ENCODE results near the gene EPN1.

EPN1 gene

GRCh38 chr19:55658846-55659459 lies 16.1 kb upstream of the EPN1 start:
- no peak overlapping the region for H3K4ac ChIP-seq (ENCODE audit: low read depth in 1 of 2, low read length in 2 of 2)
- H3K9ac ChIP-seq (ENCODE audit: low read length) = peak overlapping the region; percentile 72
- H2BK5ac ChIP-seq (ENCODE audit: low read depth, low read length, poor library complexity, severe bottlenecking) = no peak overlapping the region
- no peak overlapping the region for H2BK12ac ChIP-seq (ENCODE audit: low read length in 2 of 2)
- 97% methylated on average over 37 of the region's 37 CpGs for WGBS
- no peak overlapping the region for H2AFZ ChIP-seq (ENCODE audit: low read depth, low read length)
- peak overlapping the region in 1 of 2 experiments; percentile 59 for H3K4me3 ChIP-seq (ENCODE audit: insufficient read depth in 1 of 2, low read depth in 1 of 2, low read length in 2 of 2)
- peaks cover 10% of the 10 kb centered on the region for H3K79me1 ChIP-seq (replicated peaks; ENCODE audit: low read length, poor library complexity, severe bottlenecking)
- H3K4me2 ChIP-seq (ENCODE audit: low read length, poor library complexity, severe bottlenecking) = peak overlapping the region; percentile 25
- H2AK5ac ChIP-seq (ENCODE audit: low read length, severe bottlenecking) = no peak overlapping the region
- DNase-seq = no peak
- H4K8ac ChIP-seq (ENCODE audit: low read length) = no peak overlapping the region
- H3K18ac ChIP-seq (ENCODE audit: low read depth in 1 of 2, low read length in 2 of 2) = no peak overlapping the region
- peaks cover 27% of the 10 kb centered on the region for H3K4me1 ChIP-seq (ENCODE audit: control insufficient read depth, insufficient read depth, low read depth, low read length)
- no peak overlapping the region for H3K14ac ChIP-seq (ENCODE audit: low read length in 2 of 2)
- peak overlapping the region in 1 of 2 experiments; percentile 9 for H3K23ac ChIP-seq (ENCODE audit: low read length in 2 of 2)
- H3K36me3 ChIP-seq (ENCODE audit: control insufficient read depth in 1 of 2, insufficient read depth in 2 of 2, low read depth in 1 of 2, low read length in 2 of 2) = peaks cover 44 to 61% of the 10 kb centered on the region in 2 experiments
- no peak overlapping the region for H2BK120ac ChIP-seq (ENCODE audit: low read depth, low read length)
- H2BK15ac ChIP-seq (ENCODE audit: low read depth, poor library complexity, severe bottlenecking) = no peak overlapping the region
- H4K91ac ChIP-seq (ENCODE audit: low read length) = no peak overlapping the region
- H3K27me3 ChIP-seq (ENCODE audit: control insufficient read depth in 1 of 2, insufficient read depth in 1 of 2, low read length in 2 of 2) = no peaks in the 10 kb centered on the region
- no peaks in the 10 kb centered on the region for H3K9me3 ChIP-seq (ENCODE audit: control insufficient read depth, low read length)
- H3K27ac ChIP-seq (ENCODE audit: low read length, poor library complexity, severe bottlenecking) = no peak overlapping the region

- Histone ChIP-seq H2BK120ac (ENCODE audit: low read depth, low read length) (no peak overlapping the region), H3K27me3 (ENCODE audit: control insufficient read depth in 1 of 2, insufficient read depth in 1 of 2, low read length in 2 of 2) (no peaks in the 10 kb centered on the region), H2AFZ (ENCODE audit: low read depth, low read length) (no peak overlapping the region), H3K4me1 (ENCODE audit: control insufficient read depth, insufficient read depth, low read depth, low read length) (peaks cover 27% of the 10 kb centered on the region), H3K4me3 (ENCODE audit: insufficient read depth in 1 of 2, low read depth in 1 of 2, low read length in 2 of 2) (no peak overlapping the region), H3K4ac (ENCODE audit: low read depth in 1 of 2, low read length in 2 of 2) (no peak overlapping the region), H2BK12ac (ENCODE audit: low read length in 2 of 2) (no peak overlapping the region), H2AK5ac (ENCODE audit: low read length, severe bottlenecking) (no peak overlapping the region), H3K79me1 (replicated peaks; ENCODE audit: low read length, poor library complexity, severe bottlenecking) (peaks cover 11% of the 10 kb centered on the region), H3K14ac (ENCODE audit: low read length in 2 of 2) (no peak overlapping the region), H4K91ac (ENCODE audit: low read length) (no peak overlapping the region), H4K8ac (ENCODE audit: low read length) (no peak overlapping the region), H3K27ac (ENCODE audit: low read length, poor library complexity, severe bottlenecking) (no peak overlapping the region), H3K9ac (ENCODE audit: low read length) (peak overlapping the region; percentile 72), H3K4me2 (ENCODE audit: low read length, poor library complexity, severe bottlenecking) (no peak overlapping the region), H3K18ac (ENCODE audit: low read depth in 1 of 2, low read length in 2 of 2) (no peak overlapping the region), H3K9me3 (ENCODE audit: control insufficient read depth, low read length) (no peaks in the 10 kb centered on the region), H2BK5ac (ENCODE audit: low read depth, low read length, poor library complexity, severe bottlenecking) (no peak overlapping the region), H2BK15ac (ENCODE audit: low read depth, poor library complexity, severe bottlenecking) (no peak overlapping the region), H3K23ac (ENCODE audit: low read length in 2 of 2) (no peak overlapping the region), H3K36me3 (ENCODE audit: control insufficient read depth in 1 of 2, insufficient read depth in 2 of 2, low read depth in 1 of 2, low read length in 2 of 2) (peaks cover 52 to 70% of the 10 kb centered on the region in 2 experiments)
- 100% methylated on average over 4 of the region's 9 CpGs for WGBS
- no peak for DNase-seq
Measured at GRCh38 chr19:55659822-55660221, 15.2 kb upstream of the EPN1 start.

GRCh38 chr19:55660404-55660803 lies 14.6 kb upstream of the EPN1 start:
- over 99% methylated on average over 12 of the region's 12 CpGs for WGBS
- Histone ChIP-seq H3K4ac (ENCODE audit: low read depth in 1 of 2, low read length in 2 of 2) (no peak overlapping the region), H3K14ac (ENCODE audit: low read length in 2 of 2) (no peak overlapping the region), H3K27me3 (ENCODE audit: control insufficient read depth in 1 of 2, insufficient read depth in 1 of 2, low read length in 2 of 2) (no peaks in the 10 kb centered on the region), H4K8ac (ENCODE audit: low read length) (no peak overlapping the region), H3K36me3 (ENCODE audit: control insufficient read depth in 1 of 2, insufficient read depth in 2 of 2, low read depth in 1 of 2, low read length in 2 of 2) (peaks cover 56 to 74% of the 10 kb centered on the region in 2 experiments), H3K27ac (ENCODE audit: low read length, poor library complexity, severe bottlenecking) (no peak overlapping the region), H3K4me2 (ENCODE audit: low read length, poor library complexity, severe bottlenecking) (no peak overlapping the region), H2AFZ (ENCODE audit: low read depth, low read length) (no peak overlapping the region), H3K4me1 (ENCODE audit: control insufficient read depth, insufficient read depth, low read depth, low read length) (peaks cover 27% of the 10 kb centered on the region), H2AK5ac (ENCODE audit: low read length, severe bottlenecking) (no peak overlapping the region), H3K23ac (ENCODE audit: low read length in 2 of 2) (no peak overlapping the region), H3K18ac (ENCODE audit: low read depth in 1 of 2, low read length in 2 of 2) (no peak overlapping the region), H3K79me1 (replicated peaks; ENCODE audit: low read length, poor library complexity, severe bottlenecking) (peaks cover 11% of the 10 kb centered on the region), H2BK120ac (ENCODE audit: low read depth, low read length) (no peak overlapping the region), H2BK15ac (ENCODE audit: low read depth, poor library complexity, severe bottlenecking) (no peak overlapping the region), H3K9ac (ENCODE audit: low read length) (no peak overlapping the region), H2BK12ac (ENCODE audit: low read length in 2 of 2) (no peak overlapping the region), H4K91ac (ENCODE audit: low read length) (no peak overlapping the region), H3K9me3 (ENCODE audit: control insufficient read depth, low read length) (no peaks in the 10 kb centered on the region), H2BK5ac (ENCODE audit: low read depth, low read length, poor library complexity, severe bottlenecking) (no peak overlapping the region), H3K4me3 (ENCODE audit: insufficient read depth in 1 of 2, low read depth in 1 of 2, low read length in 2 of 2) (no peak overlapping the region)
- no peak for DNase-seq

DNA sequence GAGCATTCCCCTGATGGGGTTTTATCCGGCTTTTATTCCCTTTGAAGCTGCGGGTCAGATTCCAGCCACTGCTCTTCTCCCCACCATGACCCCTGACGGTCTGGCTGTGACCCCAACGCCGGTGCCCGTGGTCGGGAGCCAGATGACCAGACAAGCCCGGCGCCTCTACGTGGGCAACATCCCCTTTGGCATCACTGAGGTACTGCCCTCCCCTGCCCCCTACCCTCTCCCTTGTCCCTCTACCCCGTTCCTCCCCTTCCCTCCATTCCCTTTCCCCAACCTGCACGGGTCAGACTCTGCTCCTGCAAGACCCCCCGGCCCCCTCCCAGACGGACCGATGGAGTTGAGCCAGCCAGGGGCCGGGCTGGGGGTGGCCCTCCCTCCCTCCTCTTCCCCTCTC lies 14.0 kb upstream of the EPN1 start:
- Histone ChIP-seq H2BK12ac (ENCODE audit: low read length in 2 of 2) (no peak overlapping the region), H2BK5ac (ENCODE audit: low read depth, low read length, poor library complexity, severe bottlenecking) (no peak overlapping the region), H3K9ac (ENCODE audit: low read length) (no peak overlapping the region), H3K4ac (ENCODE audit: low read depth in 1 of 2, low read length in 2 of 2) (no peak overlapping the region), H2AFZ (ENCODE audit: low read depth, low read length) (no peak overlapping the region), H3K18ac (ENCODE audit: low read depth in 1 of 2, low read length in 2 of 2) (no peak overlapping the region), H3K9me3 (ENCODE audit: control insufficient read depth, low read length) (no peaks in the 10 kb centered on the region), H3K36me3 (ENCODE audit: control insufficient read depth in 1 of 2, insufficient read depth in 2 of 2, low read depth in 1 of 2, low read length in 2 of 2) (peaks cover 60 to 80% of the 10 kb centered on the region in 2 experiments), H3K27me3 (ENCODE audit: control insufficient read depth in 1 of 2, insufficient read depth in 1 of 2, low read length in 2 of 2) (no peaks in the 10 kb centered on the region), H2AK5ac (ENCODE audit: low read length, severe bottlenecking) (no peak overlapping the region), H3K14ac (ENCODE audit: low read length in 2 of 2) (no peak overlapping the region), H3K4me3 (ENCODE audit: insufficient read depth in 1 of 2, low read depth in 1 of 2, low read length in 2 of 2) (no peak overlapping the region), H3K23ac (ENCODE audit: low read length in 2 of 2) (no peak overlapping the region), H2BK120ac (ENCODE audit: low read depth, low read length) (no peak overlapping the region), H3K27ac (ENCODE audit: low read length, poor library complexity, severe bottlenecking) (no peak overlapping the region), H4K91ac (ENCODE audit: low read length) (no peak overlapping the region), H3K4me1 (ENCODE audit: control insufficient read depth, insufficient read depth, low read depth, low read length) (peaks cover 27% of the 10 kb centered on the region), H3K79me1 (replicated peaks; ENCODE audit: low read length, poor library complexity, severe bottlenecking) (peaks cover 14% of the 10 kb centered on the region), H4K8ac (ENCODE audit: low read length) (no peak overlapping the region), H3K4me2 (ENCODE audit: low read length, poor library complexity, severe bottlenecking) (no peak overlapping the region), H2BK15ac (ENCODE audit: low read depth, poor library complexity, severe bottlenecking) (no peak overlapping the region)
- no peak for DNase-seq
- 92% methylated on average over 16 of the region's 16 CpGs for WGBS

Data from mesenchymal stem cell (in vitro differentiated cells and primary cell).